H9 (cell line): Measurements from ENCODE around the gene FHIT. TPM values are rescaled to one million over a fixed set of nuclear protein-coding genes. Genes with fewer than 3 reads are reported as not detected.

ENCODE experiments used
- DNase-seq: peaks from one replicate; pipeline ENCODE4 v3.0.0-alpha.2; 2017
- H2AFZ ChIP-seq: one replicate; pipeline ENCODE4 v1.6.1; 2013; ENCODE audit warnings: mild to moderate bottlenecking, low read length, control low read depth, moderate library complexity
- H2AK5ac ChIP-seq: 2 replicates; pipeline ENCODE4 v1.6.1; 2013; ENCODE audit warnings: low read length, control low read depth, mixed read lengths; ENCODE audit not compliant: insufficient read length
- H2BK120ac ChIP-seq: one replicate; pipeline ENCODE4 v1.6.1; 2013; ENCODE audit warnings: low read depth, mild to moderate bottlenecking, low read length, control low read depth, inconsistent platforms; ENCODE audit not compliant: poor library complexity, severe bottlenecking
- H2BK12ac ChIP-seq: 2 replicates; pipeline ENCODE4 v1.6.1; 2013; ENCODE audit warnings: low read length, control low read depth, mixed read lengths, low read depth; ENCODE audit not compliant: insufficient read length
- H2BK15ac ChIP-seq: 2 replicates; pipeline ENCODE4 v1.6.1; 2013; ENCODE audit warnings: low read depth, low read length, control low read depth
- H2BK20ac ChIP-seq: one replicate; pipeline ENCODE4 v1.6.1; 2013; ENCODE audit warnings: low read depth, mild to moderate bottlenecking, low read length, control low read depth, inconsistent platforms; ENCODE audit not compliant: poor library complexity, severe bottlenecking
- H2BK5ac ChIP-seq: 2 replicates; pipeline ENCODE4 v1.6.1; 2013; ENCODE audit warnings: low read length, control low read depth, mixed read lengths; ENCODE audit not compliant: insufficient read length
- H3K14ac ChIP-seq: 2 replicates; pipeline ENCODE4 v1.6.1; 2013; ENCODE audit warnings: low read length, control low read depth; ENCODE audit not compliant: insufficient read depth
- H3K18ac ChIP-seq: 2 replicates; pipeline ENCODE4 v1.6.1; 2013; ENCODE audit warnings: low read depth, mild to moderate bottlenecking, mixed read lengths, low read length, control low read depth; ENCODE audit not compliant: insufficient read length
- H3K23ac ChIP-seq: 2 replicates; pipeline ENCODE4 v1.6.1; 2013; ENCODE audit warnings: low read length, control low read depth, mixed read lengths, low read depth; ENCODE audit not compliant: insufficient read length
- H3K23me2 ChIP-seq: 2 replicates; pipeline ENCODE4 v1.6.1; 2013; ENCODE audit warnings: low read depth, mild to moderate bottlenecking, mixed read lengths, low read length, control low read depth; ENCODE audit not compliant: insufficient read length, poor library complexity, severe bottlenecking
- H3K27ac ChIP-seq: 2 replicates; pipeline ENCODE4 v1.5.1; 2013; ENCODE audit warnings: low read length, control low read depth, mixed read lengths, low read depth; ENCODE audit not compliant: insufficient read length
- H3K27me3 ChIP-seq: 2 replicates; pipeline ENCODE4 v1.6.1; 2013; ENCODE audit warnings: low read length, control low read depth, inconsistent platforms; ENCODE audit not compliant: insufficient read depth
- H3K4ac ChIP-seq: 2 replicates; pipeline ENCODE4 v1.6.1; 2013; ENCODE audit warnings: low read depth, mild to moderate bottlenecking, control low read depth, inconsistent platforms, low read length, moderate library complexity
- H3K4me1 ChIP-seq: 2 replicates; pipeline ENCODE4 v1.6.1; 2013; ENCODE audit warnings: low read length, control low read depth, inconsistent platforms; ENCODE audit not compliant: insufficient read depth
- H3K4me2 ChIP-seq: 2 replicates; pipeline ENCODE4 v1.6.1; 2013; ENCODE audit warnings: low read length, control low read depth, mixed read lengths; ENCODE audit not compliant: insufficient read length, insufficient read depth
- H3K56ac ChIP-seq: 2 replicates; pipeline ENCODE4 v1.6.1; 2013; ENCODE audit warnings: low read depth, mild to moderate bottlenecking, mixed read lengths, low read length, control low read depth; ENCODE audit not compliant: insufficient read length
- H3K79me1 ChIP-seq: 2 replicates; pipeline ENCODE4 v1.6.1; 2013; ENCODE audit warnings: low read depth, mild to moderate bottlenecking, moderate library complexity, low read length, control low read depth, inconsistent platforms; ENCODE audit not compliant: insufficient read depth, poor library complexity, severe bottlenecking
- H3K79me2 ChIP-seq: 2 replicates; pipeline ENCODE4 v1.6.1; 2013; ENCODE audit warnings: low read length, control low read depth, inconsistent platforms; ENCODE audit not compliant: insufficient read depth
- H3K9ac ChIP-seq: 2 replicates; pipeline ENCODE4 v1.6.1; 2013; ENCODE audit warnings: low read length, control low read depth, mixed read lengths; ENCODE audit not compliant: insufficient read length; ENCODE audit errors: extremely low read depth
- H3K9me3 ChIP-seq: one replicate; pipeline ENCODE4 v1.6.1; 2013; ENCODE audit warnings: low read depth, low read length, inconsistent platforms; ENCODE audit not compliant: control insufficient read depth
- H3T11ph ChIP-seq: one replicate; pipeline ENCODE4 v1.6.1; 2013; ENCODE audit warnings: mild to moderate bottlenecking, low read length, control low read depth, inconsistent platforms
- H4K20me1 ChIP-seq: one replicate; pipeline ENCODE4 v1.6.1; 2013; ENCODE audit not compliant: control insufficient read depth, insufficient read length, insufficient read depth
- H4K5ac ChIP-seq: 2 replicates; pipeline ENCODE4 v1.6.1; 2013; ENCODE audit warnings: low read depth, mild to moderate bottlenecking, mixed read lengths, low read length, control low read depth; ENCODE audit not compliant: insufficient read length
- H4K8ac ChIP-seq: replicated peaks from 2 replicates; pipeline ENCODE4 v1.6.1; 2013; ENCODE audit warnings: low read length, control low read depth, mixed read lengths, low read depth; ENCODE audit not compliant: insufficient read length
- H4K91ac ChIP-seq: 2 replicates; pipeline ENCODE4 v1.6.1; 2013; ENCODE audit warnings: low read depth, mild to moderate bottlenecking, moderate library complexity, mixed read lengths, low read length, control low read depth; ENCODE audit not compliant: insufficient read length
- H3K27ac Mint-ChIP-seq, 3 experiments: 2 replicates in 2 of 3; 3 replicates in 1 of 3; pipeline ENCODE4 v1.8.0; 2020 to 2021; ENCODE audit warnings: mixed read lengths in 3 of 3, mild to moderate bottlenecking in 1 of 3, moderate library complexity in 1 of 3
- H3K27me3 Mint-ChIP-seq: 2 replicates; pipeline ENCODE4 v1.8.0; 2021; ENCODE audit warnings: low read depth, mild to moderate bottlenecking, moderate library complexity, mixed read lengths
- H3K36me3 Mint-ChIP-seq, 3 experiments: 2 replicates in 2 of 3; 3 replicates in 1 of 3; pipeline ENCODE4 v1.8.0; 2020 to 2021; ENCODE audit warnings: low read depth in 3 of 3, mixed read lengths in 3 of 3; ENCODE audit not compliant: insufficient read depth in 1 of 3
- H3K4me1 Mint-ChIP-seq, 2 experiments: 2 replicates each; pipeline ENCODE4 v1.8.0; 2020; ENCODE audit warnings: mixed read lengths in 2 of 2
- H3K4me3 Mint-ChIP-seq, 2 experiments: 2 replicates in 1 of 2; 3 replicates in 1 of 2; pipeline ENCODE4 v1.8.0; 2020 to 2021; ENCODE audit warnings: mild to moderate bottlenecking in 2 of 2, mixed read lengths in 2 of 2, moderate library complexity in 1 of 2
- H3K9me3 Mint-ChIP-seq, 2 experiments: 2 replicates in 1 of 2; 3 replicates in 1 of 2; pipeline ENCODE4 v1.8.0; 2020; ENCODE audit warnings: mild to moderate bottlenecking in 2 of 2, mixed read lengths in 2 of 2, moderate library complexity in 1 of 2
- CTCF ChIP-seq: fragments of 200-600 bp; sonication (generic); conservative IDR thresholded peaks from 3 replicates; pipeline ENCODE4 v1.8.0; 2021; ENCODE audit warnings: antibody characterized with exemption, mild to moderate bottlenecking
- WGBS: extraction: QIAGEN DNeasy Blood & Tissue Kit; methylation state at CpG from one replicate; pipeline ENCODE4 v1.1.7; 2013; ENCODE audit warnings: missing lambda C conversion rate, low lambda C conversion rate, mixed read lengths; ENCODE audit not compliant: insufficient read length; ENCODE audit errors: extremely low coverage; 5-methylcytosine and 5-hydroxymethylcytosine counted together
- total RNA-seq: library from RNA; stranded (reverse); gene quantifications from 2 replicates; pipeline ENCODE4 v1.2.1, GENCODE V29; 2021

The FHIT gene
- total RNA-seq, 1 experiment from 2014 or later = 3.0 TPM

GRCh38 chr3:59764171-59764570 lies 1487.1 kb downstream of the FHIT start:
- Mint-ChIP-seq H3K27me3 (peaks cover 2% of the 10 kb centered on the region), H3K27ac (no peak overlapping the region), H3K4me3 (no peak overlapping the region), H3K4me1 (peaks cover 0 to 11% of the 10 kb centered on the region in 2 experiments; a peak in 2 of 4 replicates), H3K36me3 (no peaks in the 10 kb centered on the region), H3K9me3 (no peaks in the 10 kb centered on the region)
- Histone ChIP-seq H2AFZ (no peak overlapping the region), H4K20me1 (no peaks in the 10 kb centered on the region), H3K23ac (no peak overlapping the region), H3K27me3 (no peaks in the 10 kb centered on the region; the same call in 1 of the 2 replicates), H4K91ac (no peak overlapping the region), H3K23me2 (no peaks in the 10 kb centered on the region), H3T11ph (no peak overlapping the region), H2AK5ac (no peak overlapping the region), H3K4me2 (no peak overlapping the region), H3K79me1 (no peaks in the 10 kb centered on the region), H4K8ac (no peak overlapping the region), H4K5ac (no peak overlapping the region), H2BK120ac (no peak overlapping the region), H2BK5ac (no peak overlapping the region), H2BK20ac (no peak overlapping the region), H3K4me1 (no peaks in the 10 kb centered on the region; the same call in 1 of the 2 replicates), H3K79me2 (no peaks in the 10 kb centered on the region), H3K14ac (no peak overlapping the region), H2BK15ac (no peak overlapping the region), H3K56ac (no peak overlapping the region), H3K9ac (no peak overlapping the region), H3K4ac (no peak overlapping the region), H3K9me3 (no peaks in the 10 kb centered on the region), H3K27ac (no peak overlapping the region), H3K18ac (no peak overlapping the region), H2BK12ac (no peak overlapping the region)
- DNase-seq = no peak
- TF ChIP-seq CTCF = no peak
- no CpG with 5 or more reads among the region's 4 CpGs for WGBS
